SH-SY5Y (cell line): ENCODE data around the gene COX4I1.

Experiments
- GATA2 ChIP-seq: IDR thresholded peaks from 2 replicates; pipeline ENCODE4 v1.6.1; 2011; ENCODE audit warnings: mild to moderate bottlenecking, low read depth, low read length
- GATA3 ChIP-seq: IDR thresholded peaks from 2 replicates; pipeline ENCODE4 v1.6.1; 2011; ENCODE audit warnings: low read depth, mild to moderate bottlenecking, low read length, moderate library complexity

Gene COX4I1

GRCh38 chr16:85799497-85800320 is at the start of gene COX4I1, which contains the start of gene EMC8:
TSS of gene COX4I1 (plus strand) at chr16:85799695. CDS start at chr16:85801206, 1,511 bp downstream.
TSS of gene EMC8 (minus strand) at chr16:85799544. CDS start at chr16:85799295, 249 bp downstream.
- TF ChIP-seq GATA3 (no peak), GATA2 (no peak)

GRCh38 chr16:85749771-85750145 is 49.7 kb upstream of the COX4I1 start:
- TF ChIP-seq GATA3 (no peak), GATA2 (no peak)

GRCh38 chr16:85750146-85750826 is 49.2 kb upstream of the COX4I1 start:
- TF ChIP-seq GATA3 = no peak

- TF ChIP-seq GATA3 = no peak
- no peak for TF ChIP-seq GATA2
These were observed 48.4 kb upstream of the COX4I1 start, which contains the start of gene C16orf74 for GRCh38 chr16:85750827-85751697. TSS of gene C16orf74 (minus strand) at chr16:85751096. CDS start at chr16:85735217, 15,879 bp downstream.

GRCh38 chr16:85751698-85752501 is 47.6 kb upstream of the COX4I1 start:
- TF ChIP-seq GATA3 = no peak
- no peak for TF ChIP-seq GATA2

- no peak for TF ChIP-seq GATA2
- TF ChIP-seq GATA3 = no peak
These were observed 46.7 kb upstream of the COX4I1 start for GRCh38 chr16:85752511-85753420.

GRCh38 chr16:85753559-85753958 is 45.9 kb upstream of the COX4I1 start:
- TF ChIP-seq GATA2 (no peak), GATA3 (no peak)

- TF ChIP-seq GATA2 = no peak
- TF ChIP-seq GATA3 = no peak
These were observed 45.5 kb upstream of the COX4I1 start for GRCh38 chr16:85753976-85754375.

GRCh38 chr16:85754413-85754812 is 45.1 kb upstream of the COX4I1 start:
- TF ChIP-seq GATA2 = no peak
- TF ChIP-seq GATA3 = no peak

- no peak for TF ChIP-seq GATA3
- TF ChIP-seq GATA2 = no peak
These were observed 43.3 kb upstream of the COX4I1 start for GRCh38 chr16:85755929-85756768.

GRCh38 chr16:85757341-85757822 is 42.1 kb upstream of the COX4I1 start:
- TF ChIP-seq GATA3 (no peak), GATA2 (no peak)

- TF ChIP-seq GATA2 (no peak), GATA3 (no peak)
These were observed 40.4 kb upstream of the COX4I1 start for GRCh38 chr16:85759136-85759535.
